WERI-Rb-1 (cell line): ENCODE data around the gene RNF166.

ENCODE experiments used
- DNase-seq: peaks from one replicate; pipeline ENCODE4 v3.0.0-alpha.2; 2020
- H3K27ac ChIP-seq: fragments of 250-450 bp; sonication (Bioruptor Pico); 2 replicates; pipeline ENCODE4 v1.5.1; 2020; ENCODE audit warnings: mild to moderate bottlenecking, moderate library complexity
- H3K27me3 ChIP-seq: fragments of 250-450 bp; sonication (Bioruptor Pico); 2 replicates; pipeline ENCODE4 v1.5.1; 2021; ENCODE audit warnings: mild to moderate bottlenecking, low read depth, moderate library complexity; ENCODE audit not compliant: insufficient read depth, severe bottlenecking
- H3K36me3 ChIP-seq: fragments of 250-450 bp; sonication (Bioruptor Pico); 2 replicates; pipeline ENCODE4 v1.5.1; 2020; ENCODE audit warnings: mild to moderate bottlenecking, moderate library complexity
- H3K4me3 ChIP-seq: 2 replicates; pipeline ENCODE4 v1.5.1; 2011; ENCODE audit warnings: low read depth, mild to moderate bottlenecking, control low read depth, low read length
- H3K9me3 ChIP-seq: fragments of 250-450 bp; sonication (Bioruptor Pico); 2 replicates; pipeline ENCODE4 v1.5.1; 2021; ENCODE audit warnings: mild to moderate bottlenecking, moderate library complexity; ENCODE audit not compliant: severe bottlenecking
- CTCF ChIP-seq: IDR thresholded peaks from 2 replicates; pipeline ENCODE4 v1.5.1; 2011; ENCODE audit warnings: low read depth, mild to moderate bottlenecking, control low read depth, inconsistent platforms, low read length

RNF166 gene

GRCh38 chr16:88722784-88723506, 16.7 kb upstream of the RNF166 start:
- Histone ChIP-seq H3K36me3 (no peaks in the 10 kb centered on the region), H3K27ac (no peak overlapping the region), H3K27me3 (no peaks in the 10 kb centered on the region), H3K4me3 (no peak overlapping the region), H3K9me3 (no peaks in the 10 kb centered on the region)
- no peak for TF ChIP-seq CTCF
- DNase-seq, result no peak

- Histone ChIP-seq H3K36me3 (no peaks in the 10 kb centered on the region; the same call in 1 of the 2 replicates), H3K27me3 (no peaks in the 10 kb centered on the region)
- no peak for DNase-seq
Observed at GRCh38 chr16:88721815-88722755, 15.9 kb upstream of the RNF166 start.

GRCh38 chr16:88721236-88721635, 15.0 kb upstream of the RNF166 start:
- Histone ChIP-seq H3K27me3 (no peaks in the 10 kb centered on the region), H3K9me3 (no peaks in the 10 kb centered on the region), H3K27ac (no peak overlapping the region), H3K36me3 (no peaks in the 10 kb centered on the region; the same call in 1 of the 2 replicates), H3K4me3 (no peak overlapping the region)
- no peak for TF ChIP-seq CTCF
- no peak for DNase-seq

More at GRCh38 chr16:88721815-88722755, 15.9 kb upstream of the RNF166 start:
- TF ChIP-seq CTCF, result no peak
- Histone ChIP-seq H3K4me3 (no peak overlapping the region), H3K27ac (no peak overlapping the region), H3K9me3 (no peaks in the 10 kb centered on the region)

- Histone ChIP-seq H3K9me3 (no peaks in the 10 kb centered on the region), H3K27me3 (no peaks in the 10 kb centered on the region), H3K36me3 (no peaks in the 10 kb centered on the region; the same call in 1 of the 2 replicates), H3K27ac (no peak overlapping the region), H3K4me3 (no peak overlapping the region)
- no peak for DNase-seq
- TF ChIP-seq CTCF, result no peak
Observed at GRCh38 chr16:88720396-88720970, 14.3 kb upstream of the RNF166 start.

GRCh38 chr16:88719933-88720296, 13.7 kb upstream of the RNF166 start:
- DNase-seq, result no peak
- H3K4me3 ChIP-seq, result no peak overlapping the region
- H3K27ac ChIP-seq, result no peak overlapping the region
- H3K36me3 ChIP-seq, result no peaks in the 10 kb centered on the region; the same call in 1 of the 2 replicates
- H3K9me3 ChIP-seq, result no peaks in the 10 kb centered on the region
- TF ChIP-seq CTCF, result no peak
- H3K27me3 ChIP-seq, result no peaks in the 10 kb centered on the region
